Amygdala (tissue), 56 donors: ENCODE data around the gene PRR9.

Source experiments
- DNase-seq, 56 donors: peaks; one replicate each; lab custom pipeline; 2025; lab: John Stamatoyannopoulos, UW

Gene PRR9

GRCh38 chr1:153262070-153262366, 44.6 kb downstream of the PRR9 start:
- DNase-seq = no peak

DNA sequence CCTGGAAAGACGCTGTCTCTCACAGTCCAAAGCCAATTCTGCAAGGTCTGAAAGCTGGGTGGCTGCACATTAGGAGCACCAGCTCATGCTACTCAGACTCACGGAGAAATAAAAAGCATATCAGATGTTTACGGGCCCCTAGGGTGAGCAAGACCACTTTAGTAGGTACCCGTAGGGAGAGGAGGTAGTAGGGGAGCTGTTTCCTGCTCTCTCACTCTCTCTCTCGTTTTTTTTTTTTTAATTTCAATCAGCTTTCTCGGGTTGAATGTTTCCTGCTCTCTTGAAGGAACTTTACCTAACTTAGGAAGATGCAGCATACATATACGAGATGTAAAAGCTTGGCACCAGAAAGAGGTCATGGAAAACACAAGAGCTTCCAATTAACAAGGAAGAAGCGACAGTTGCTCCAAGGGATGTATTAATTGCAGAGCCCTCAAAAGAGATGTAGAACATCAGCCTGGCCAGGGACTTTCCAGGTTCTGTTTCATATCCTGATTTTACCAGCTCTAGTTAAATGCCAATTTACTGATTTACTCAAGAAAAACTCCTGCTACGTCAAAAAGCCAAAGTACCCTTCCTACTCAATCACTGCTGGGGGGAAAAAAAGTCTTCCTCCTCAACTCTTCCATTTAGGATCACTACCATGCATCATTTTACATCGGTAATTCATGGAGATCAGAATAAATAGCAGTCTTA, 45.2 kb downstream of the PRR9 start:
- DNase-seq = no peak

DNA sequence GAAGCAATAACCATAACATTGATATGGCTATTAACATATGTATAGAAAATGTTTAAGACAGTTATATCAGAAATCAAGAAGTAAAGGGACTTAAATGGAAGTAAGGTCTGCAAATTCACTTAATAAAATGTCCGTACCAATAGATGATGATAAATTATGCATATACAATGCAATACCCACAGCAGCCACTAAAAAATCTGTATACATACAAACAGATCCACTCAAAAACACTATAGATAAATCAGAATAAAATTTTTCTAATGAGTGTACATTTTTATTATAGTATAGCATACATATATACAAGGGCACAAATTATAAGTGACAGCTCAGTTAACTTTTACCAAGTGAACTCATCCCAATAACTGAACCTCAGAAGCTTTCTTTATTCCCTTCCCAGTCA, 48.1 kb downstream of the PRR9 start:
- no peak for DNase-seq
